Kidney glomerular epithelial cell (primary cell): ENCODE measurements around the gene ATL2.
A peak's percentile ranks its signal among the peaks of the same experiment; 100 is the strongest.
"Not testable (repeated sequence)": the region's sequence is repeated elsewhere in the genome, so short reads cannot be mapped to it uniquely, and the experiment has no call there.

Experiments
- DNase-seq: peaks from one replicate; lab custom pipeline; 2025; lab: John Stamatoyannopoulos, UW

The ATL2 gene

DNA sequence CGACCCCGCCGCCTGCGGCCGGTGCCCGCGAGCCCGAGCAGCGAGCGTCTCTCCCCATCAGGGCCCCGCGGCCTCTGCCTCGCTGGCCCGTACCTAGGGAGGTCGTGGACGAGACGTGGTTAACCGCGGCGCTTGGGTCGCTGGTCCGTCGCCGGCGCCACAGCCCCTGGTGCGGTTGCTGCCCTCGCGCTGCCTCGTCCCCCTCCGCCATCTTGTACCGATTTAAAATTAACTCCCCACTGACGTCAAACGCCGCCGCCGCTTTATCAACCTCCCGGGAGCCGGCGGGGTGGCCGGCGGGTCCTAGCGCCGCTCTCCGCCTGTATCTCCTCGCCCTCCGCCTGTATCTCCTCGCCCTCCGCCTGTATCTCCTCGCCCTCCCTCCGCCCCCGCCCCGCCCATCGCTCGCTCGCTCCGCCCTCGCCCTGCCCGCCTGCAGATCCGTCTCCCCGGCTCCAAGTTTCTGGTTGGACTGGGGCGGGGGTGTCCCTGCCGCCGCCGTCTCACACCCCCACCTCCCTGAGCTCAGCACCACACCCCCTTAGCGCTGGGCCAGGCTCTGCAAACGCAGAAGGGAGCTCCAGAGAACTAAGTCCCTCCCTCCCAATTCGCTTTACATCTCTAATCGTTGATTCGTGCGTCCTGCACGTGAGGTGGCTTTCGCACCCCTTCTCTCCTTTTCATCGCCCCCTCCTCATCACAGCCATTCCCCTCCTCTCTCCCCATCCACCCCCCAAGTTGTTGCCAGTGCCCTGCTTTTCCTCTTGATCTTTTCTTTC is at the start of gene ATL2:
ATL2 (minus strand) TSS at position 224 of the 779 bp plus-strand sequence; CDS start at position 211, 13 bp downstream.
- peak; percentile 94 for DNase-seq

DNA sequence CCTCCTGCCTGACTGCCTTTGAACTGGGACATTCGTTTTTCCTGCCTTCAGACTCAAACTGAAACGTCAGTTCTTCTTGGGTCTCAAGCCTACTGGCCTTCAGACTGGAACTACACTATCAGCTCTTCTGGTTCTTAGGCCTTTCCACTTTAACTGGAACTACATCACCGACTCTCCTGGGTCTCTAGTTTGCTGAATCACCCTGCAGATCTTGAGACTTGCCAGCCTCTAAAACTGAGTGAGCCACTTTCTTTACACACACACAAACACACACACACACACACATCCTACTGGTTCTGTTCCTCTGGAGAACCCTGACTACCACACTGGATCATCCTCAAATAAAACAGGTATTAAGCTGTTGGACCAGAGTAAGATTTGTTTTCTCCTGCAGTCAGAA is 46.7 kb upstream of the ATL2 start:
- no peak for DNase-seq

DNA sequence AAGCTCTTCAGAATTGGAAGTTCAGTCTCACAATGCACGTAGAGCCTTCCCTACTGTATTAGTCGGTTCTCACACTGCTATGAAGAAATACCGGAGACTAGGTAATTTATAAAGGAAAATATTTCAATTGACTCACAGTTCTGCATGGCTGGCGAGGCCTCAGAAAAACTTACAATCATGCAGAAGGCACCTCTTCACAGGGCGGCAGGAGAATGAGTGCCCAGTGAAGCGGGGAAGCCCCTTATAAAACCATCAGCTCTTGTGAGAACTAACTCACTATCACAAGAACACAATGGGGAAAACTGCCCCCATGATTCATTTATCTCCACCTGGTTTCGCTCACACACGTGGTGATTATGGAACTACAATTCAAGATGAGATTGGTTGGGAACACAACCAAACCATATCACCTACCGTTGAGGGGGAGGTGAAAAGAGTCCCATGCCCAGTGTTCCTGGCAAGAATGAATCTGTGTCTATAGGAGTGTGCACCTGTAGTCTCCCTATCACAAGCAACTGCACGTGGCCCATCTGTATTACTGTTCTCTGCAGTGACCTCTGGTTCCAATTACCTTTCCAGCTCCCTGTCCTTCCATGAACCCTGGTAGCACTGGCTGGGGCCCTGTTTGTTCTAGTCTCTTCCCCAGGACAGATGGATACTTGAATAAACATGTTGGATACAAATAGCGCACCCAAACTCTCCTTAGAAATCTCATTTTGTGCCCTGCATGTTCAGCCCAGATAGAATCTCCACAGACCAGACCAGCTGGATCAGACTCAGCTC is 44.4 kb upstream of the ATL2 start:
- DNase-seq: peak; percentile 94

DNA sequence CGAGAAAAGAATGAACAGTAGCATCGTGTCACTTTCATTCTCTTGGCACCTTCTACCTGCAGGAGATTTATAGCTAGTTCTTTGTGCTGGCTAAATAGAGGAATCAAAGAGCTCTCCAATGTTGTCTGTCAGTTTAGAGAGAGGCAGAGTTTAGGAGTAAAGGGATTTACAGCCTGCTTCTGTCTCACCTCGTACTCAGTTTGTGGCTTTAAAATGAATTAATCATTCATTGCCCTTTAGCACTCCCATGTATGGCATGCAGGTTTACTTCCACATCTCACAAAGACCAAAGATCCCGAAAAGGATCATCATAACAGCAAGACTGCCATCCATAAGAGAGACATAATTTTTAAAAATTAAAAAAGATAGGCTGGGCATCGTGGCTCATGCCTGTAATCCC is 42.4 kb upstream of the ATL2 start:
- no peak for DNase-seq

DNA sequence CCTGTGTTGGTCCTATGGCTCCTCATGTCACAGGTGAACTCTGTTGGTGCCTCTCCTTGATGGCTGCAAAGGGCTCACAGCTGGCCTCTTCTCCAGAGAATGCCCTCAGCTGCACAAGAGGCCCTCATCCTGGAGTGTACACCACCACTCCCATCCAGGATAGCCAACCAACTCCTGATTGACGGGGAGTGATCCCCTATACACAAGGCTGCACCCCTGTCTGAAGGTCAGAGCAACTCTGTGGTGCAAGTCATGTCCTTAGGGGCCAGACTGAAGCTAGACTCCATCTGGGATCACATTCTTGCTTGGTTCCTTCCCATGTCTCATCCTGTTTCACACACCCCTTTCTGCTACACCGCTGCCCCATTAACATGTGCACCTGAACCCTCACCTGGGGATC is 41.7 kb upstream of the ATL2 start:
- DNase-seq: no peak

DNA sequence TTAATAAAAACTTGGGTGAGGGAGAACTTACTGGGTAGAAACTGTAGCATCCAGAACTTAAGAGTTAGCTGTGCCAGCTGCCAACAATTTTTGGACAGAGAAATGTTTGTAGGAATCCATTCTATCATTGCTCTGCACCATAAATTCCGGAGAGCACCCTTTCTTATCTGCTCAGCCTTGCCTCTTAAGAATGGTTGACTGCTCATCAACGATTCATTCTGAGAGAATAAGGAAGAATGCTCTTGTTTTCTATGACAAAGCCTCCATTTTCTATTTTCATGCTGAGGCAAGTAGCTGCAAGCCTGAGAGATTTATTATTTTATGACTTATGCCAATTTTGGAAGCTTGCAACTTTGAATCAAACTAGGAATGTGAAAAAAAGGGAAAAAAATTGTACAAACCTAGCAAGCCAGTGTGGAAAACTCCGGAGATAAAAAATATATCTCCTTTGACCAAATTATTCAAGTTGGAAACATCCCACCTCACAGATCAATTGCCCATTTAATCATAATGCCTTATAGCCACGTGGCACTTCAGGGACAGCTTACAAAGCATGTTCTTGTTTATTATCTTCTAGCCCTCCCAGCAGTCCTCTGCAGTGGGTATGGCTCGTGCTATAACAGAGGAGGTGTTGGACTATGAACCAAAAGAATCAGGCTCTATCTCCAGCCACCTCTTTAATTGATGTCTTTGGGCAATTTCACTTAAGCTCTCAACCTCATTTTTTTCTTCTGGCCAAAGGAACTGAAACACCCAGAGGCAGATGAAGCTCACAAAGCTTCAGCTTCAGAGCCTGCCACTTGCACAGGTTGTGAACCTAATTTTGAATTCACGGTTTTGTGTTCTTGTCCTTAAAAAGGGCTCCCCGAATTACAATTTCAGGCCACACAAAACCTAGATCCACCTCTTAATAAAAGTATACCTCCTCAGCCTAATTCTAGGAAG is 40.9 kb upstream of the ATL2 start:
- DNase-seq: peak; percentile 20

DNA sequence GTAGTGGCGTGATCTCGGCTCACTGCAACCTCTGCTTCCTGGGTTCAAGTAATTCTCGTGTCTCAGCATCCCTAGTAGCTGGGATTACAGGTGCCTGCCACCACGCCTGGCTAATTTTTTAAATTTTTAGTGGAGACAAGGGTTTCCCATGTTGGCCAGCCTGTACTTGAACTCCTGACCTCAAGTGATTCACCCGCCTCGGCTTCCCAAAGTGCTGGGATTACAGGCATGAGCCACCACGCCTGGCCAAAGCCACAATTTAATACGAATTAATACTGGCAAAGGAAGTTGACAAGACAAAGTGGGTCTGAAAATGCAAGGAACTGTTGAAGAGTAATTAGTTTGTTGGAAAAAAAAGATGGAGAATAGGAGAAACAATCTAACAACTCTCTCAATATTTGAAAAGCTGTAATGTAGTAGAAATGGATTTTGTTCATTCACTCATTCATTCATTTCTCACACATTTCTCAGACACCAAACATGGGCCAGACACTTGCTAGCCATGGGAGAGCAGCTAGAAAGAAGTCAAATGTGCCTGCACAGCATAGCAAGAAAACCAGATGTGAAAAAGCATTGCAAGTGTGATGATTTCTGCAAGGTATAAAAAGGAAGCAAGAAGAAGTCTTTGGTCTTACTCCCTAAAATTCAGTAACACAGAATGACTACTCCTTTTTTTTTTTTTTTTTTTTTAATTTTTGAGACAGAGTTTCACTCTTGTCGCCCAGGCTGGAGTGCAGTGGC is 39.4 kb upstream of the ATL2 start:
- DNase-seq: no peak

DNA sequence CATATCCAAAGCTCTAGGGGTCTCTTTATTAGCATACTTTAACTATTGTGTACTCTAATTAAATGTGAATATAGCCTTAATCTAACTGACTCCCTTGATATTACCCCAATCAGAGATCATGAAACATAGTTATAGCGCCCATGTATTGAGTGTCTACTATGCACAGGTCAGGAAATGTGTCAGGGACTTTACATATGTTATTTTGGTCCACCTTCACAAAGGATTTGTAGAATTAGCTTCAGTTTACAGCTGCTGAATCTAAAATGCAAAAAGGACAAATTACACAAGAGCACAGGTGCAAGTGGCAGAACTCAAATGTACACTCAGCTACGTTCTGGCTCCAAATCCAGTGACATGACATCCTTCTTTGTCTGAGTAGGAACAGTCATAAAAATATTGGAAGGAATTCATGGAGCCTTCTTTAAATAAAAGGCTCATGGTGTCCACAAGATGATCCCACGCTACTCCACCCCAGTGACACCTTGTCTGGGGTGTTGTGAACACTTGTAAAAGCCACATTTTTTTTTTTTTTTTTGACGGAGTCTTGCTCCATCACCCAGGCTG is 38.7 kb upstream of the ATL2 start:
- no peak for DNase-seq

DNA sequence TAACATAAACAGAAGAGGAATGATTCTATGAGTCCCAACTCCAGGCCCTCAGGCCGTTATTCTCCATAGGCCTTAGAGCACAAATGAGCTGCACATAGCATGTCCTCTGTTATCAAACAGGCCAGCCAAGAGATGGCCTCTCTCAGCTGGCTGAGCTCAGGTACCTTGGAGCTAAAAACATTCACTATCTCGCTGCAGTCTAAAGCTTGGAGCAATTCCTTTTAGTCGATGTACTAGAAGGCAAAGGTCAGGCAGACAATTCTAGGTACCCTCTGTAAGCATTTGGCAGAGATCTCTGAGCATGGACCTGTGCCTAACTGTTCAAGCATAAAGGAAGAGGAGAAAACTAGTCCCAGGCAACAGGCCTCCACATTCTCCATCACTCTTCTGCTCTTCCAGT is 38.0 kb upstream of the ATL2 start:
- DNase-seq: no peak

DNA sequence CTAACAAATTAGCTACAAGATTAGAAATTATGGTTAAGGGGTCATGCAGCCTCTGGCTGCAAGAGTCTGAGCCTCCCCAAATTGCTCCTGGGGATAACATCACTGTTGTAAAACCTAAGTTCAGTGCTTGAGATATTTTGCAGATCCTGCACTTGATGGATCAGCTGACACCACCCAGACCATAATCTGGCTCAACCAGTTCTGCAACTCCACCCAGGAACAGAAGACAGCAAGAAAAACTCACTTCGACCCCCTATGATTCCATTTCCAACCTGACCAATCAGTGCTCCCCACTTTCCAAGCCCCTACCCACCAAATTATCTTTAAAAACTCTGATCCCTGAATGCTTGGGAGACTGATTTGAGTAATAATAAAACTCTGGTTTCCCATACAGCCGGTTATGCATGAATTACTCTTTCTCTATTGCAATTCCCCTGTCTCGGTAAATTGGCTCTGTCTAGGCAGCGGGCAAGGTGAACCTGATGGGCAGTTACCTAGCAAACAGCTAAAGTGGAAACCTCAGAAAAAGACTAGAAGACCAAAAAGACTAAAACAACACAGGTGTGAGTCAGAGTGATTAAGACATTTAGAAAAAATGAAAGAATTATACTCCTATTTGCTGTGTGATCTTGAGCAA is 35.3 kb upstream of the ATL2 start:
- DNase-seq: not testable (repeated sequence)

DNA sequence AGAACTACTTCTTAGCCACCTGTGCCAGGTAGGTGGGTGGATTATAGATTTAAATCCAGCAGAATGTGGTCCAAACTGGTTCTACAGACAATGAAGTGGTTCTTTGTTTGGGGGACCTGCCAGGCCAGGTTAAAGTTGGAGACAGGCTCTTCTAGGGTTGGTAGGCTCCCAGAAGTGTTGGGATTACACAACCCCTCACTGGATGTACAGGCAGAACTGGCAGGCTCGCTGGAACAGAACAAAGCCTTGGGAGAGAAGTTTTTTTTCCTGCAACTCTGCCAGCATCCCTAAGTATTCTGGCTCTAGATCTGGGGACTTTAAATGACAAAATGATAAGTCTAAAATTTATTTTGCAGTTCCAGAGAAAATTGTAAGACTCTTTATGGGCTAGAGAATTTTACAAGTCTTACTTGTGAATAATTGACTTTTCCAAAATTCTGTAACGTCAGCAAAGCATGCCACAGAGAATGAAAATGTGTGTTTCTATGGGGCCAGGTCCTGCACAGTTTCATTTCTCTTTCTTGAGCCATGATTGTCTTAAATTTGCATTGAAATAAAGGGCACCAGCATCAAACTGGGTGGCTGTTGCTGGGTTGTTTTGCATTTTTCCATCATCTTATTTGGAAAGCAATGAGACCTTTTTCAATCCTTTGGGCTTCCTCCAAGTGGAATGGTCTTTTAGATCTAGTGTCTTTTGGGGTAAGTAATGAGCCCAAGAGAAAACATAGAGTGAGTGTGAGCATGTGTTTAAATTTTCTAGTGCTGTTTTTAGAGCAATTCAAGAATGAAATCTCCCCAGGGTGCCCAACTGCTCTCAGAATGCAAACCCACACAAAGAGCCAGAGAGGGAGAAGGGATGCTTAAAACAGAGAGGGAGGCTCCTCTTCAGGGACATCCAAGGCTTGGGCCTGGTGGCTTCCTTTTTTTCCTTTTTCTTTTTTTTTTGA is 32.4 kb upstream of the ATL2 start:
- no peak for DNase-seq

DNA sequence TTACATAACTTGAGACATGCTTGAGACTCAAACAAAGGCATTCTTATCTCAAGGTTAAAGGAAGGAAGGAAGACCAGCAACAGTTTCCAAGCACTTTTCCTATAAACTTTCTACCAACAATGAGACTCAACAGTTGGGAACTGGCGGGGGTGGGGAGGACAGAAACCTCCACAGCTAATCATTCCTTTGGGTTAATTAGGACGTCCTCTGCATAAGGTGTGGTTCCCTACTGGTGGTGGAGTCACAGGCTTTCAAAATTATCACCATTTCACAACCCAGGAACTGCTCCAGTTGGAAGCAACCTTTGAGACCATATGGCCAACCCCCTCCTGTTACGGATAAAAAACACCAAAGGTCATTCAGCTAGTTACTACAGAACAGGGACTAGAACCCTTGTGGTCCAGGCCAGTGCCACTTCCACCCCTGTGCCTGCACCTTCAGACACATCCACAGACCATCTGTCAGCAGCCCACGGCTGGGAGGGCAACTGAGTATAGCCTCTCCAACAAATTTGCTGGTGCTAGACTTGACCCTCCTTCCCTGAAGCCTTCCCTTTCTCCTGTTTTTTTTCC is 30.1 kb upstream of the ATL2 start:
- DNase-seq: no peak

DNA sequence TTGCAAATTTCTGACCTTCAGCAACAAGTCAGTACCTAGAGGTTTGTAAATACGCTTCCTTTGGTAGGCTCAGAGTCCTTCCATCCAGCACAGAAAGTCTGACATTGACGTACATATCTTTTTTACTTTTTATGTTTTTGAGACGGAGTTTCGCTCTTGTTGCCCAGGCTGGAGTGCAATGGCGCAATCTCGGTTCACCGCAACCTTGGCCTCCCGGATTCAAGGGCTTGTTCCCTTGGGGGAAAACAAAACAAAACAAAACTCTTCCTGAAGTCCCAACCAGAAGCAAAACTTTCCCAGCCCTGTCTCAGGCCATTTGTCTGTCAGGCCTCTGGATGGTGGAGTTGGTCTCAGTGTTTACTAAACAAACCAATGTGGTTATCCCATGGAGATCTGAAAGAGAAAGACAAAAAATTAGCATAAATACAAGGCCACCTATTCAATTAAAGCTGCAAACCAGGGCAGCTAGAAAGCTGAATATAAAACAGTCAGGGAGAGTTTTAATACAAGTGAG is 29.6 kb upstream of the ATL2 start:
- no peak for DNase-seq

DNA sequence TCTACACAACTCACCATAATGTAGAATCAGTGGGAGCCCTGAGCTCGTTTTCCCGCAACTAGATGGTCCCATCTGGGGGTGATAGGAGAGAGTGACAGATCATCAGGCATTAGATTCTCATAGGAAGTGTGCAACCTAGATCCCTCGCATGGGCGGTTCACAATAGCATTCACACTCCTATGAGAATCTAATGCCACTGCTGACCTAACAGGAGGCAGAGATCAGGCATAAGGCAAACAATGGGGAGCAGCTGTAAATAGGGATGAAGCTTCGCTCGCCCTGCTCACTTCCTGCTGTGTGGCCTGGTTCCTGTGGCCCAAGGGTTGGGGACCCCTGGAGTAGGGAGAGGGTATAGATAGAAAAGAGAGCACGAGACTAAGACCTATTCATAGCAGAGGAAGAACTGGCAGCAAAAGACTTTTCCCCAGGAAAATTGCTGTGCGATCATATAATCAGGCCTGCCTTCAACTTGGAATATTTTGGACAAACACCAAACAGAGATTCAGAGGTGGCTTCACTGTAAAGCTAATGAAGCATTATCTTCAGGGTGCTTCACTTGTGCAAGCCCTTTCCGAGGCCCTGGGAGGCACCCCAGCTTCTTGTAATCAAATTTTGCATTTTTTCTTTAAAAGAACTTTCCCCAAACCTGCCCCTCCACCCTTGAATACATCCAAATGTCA is 29.0 kb upstream of the ATL2 start:
- no peak for DNase-seq

DNA sequence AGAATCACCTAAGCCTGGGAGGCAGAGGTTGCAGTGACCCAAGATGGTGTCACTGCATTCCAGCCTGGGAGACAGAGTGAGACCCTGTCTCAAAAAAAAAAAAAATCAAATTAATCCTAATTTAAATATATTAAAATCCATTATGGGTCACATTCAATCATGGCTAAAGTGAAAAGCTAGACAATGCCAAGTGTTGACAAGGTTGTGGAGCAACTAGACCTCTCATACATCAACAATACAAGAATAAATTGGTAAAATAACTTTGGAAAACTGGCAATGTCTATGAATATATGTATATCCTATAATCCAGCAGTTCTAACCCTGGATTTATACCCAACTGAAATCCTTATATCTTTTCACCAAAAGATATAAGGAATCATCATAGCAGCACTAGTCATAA is 23.4 kb upstream of the ATL2 start:
- no peak for DNase-seq

DNA sequence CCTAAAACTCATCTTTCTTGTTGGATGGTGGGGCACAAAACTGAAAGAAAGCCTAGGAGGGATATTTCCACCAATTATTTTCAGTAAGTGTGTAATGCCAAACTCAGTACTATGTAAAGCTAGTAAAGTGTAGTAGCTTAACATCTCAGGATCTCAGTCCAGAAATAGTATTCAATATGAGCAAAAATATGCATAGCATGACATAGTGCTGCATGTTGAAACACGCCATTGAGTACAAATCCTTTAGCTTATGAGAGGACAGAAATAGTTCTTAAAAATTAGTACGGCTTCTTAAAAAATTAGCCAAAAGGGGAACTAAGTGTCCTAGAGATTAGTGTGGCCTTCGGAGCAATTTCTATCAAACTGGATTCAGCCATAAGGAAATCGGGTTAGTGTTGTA is 21.7 kb upstream of the ATL2 start:
- no peak for DNase-seq

DNA sequence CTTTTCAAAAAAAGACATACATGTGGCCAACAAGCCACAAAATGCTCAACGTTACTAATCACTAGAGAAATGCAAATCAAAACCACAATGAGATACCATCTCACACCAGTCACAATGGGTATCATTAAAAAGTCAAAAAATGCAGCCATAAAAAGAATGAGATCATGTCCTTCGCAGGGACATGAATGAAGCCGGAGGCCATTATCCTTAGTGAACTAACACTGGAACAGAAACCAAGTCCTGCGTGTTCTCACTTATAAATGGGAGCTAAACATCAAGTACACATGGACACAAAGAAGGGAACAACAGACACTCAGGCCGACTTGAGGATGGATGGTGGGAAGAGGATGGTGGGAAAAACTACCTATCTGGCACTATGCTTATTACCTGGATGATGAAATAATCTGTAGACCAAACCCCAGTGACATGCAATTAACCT is 17.8 kb upstream of the ATL2 start:
- DNase-seq: peak; percentile 32

DNA sequence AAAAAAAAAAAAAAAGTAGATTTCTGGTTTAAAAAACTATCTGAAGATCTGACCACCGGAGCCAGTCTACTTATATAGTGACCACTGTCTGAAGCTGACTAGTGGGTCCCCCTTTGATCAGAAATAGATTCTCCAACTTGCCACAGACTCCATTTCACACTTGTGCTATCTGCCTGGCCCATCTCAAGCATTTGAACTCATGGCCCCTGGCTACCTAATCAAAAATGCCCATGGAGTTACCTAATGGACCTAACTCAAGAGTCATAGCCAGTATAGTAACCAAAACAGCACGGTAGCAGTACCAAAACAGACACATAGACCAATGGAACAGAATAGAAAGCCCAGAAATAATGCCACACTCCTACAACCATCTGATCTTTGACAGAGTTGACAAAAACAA is 17.0 kb upstream of the ATL2 start:
- no peak for DNase-seq
